Measurements from ENCODE around the gene ENDOG. TPM values are rescaled to one million over a fixed set of nuclear protein-coding genes. Genes with fewer than 3 reads are reported as not detected.
A peak's percentile ranks its signal among the peaks of the same experiment; 100 is the strongest.

Gene ENDOG
- total RNA-seq, 1 donor from 2014 or later, result 28.2 TPM

GRCh38 chr9:128802482-128802881 is 15.8 kb upstream of the ENDOG start:
- Histone ChIP-seq H3K9me3 (no peaks in the 10 kb centered on the region), H3K27ac (no peak overlapping the region), H3K4me1 (no peaks in the 10 kb centered on the region), H3K36me3 (peaks cover 0 to 75% of the 10 kb centered on the region in 2 donors), H3K4me3 (no peak overlapping the region), H3K27me3 (no peaks in the 10 kb centered on the region)
- DNase-seq (ENCODE audit: extremely low spot score in 2 of 2), result no peak
- intact Hi-C loops (cut with DNase I), result no loop called here
- no peak for TF ChIP-seq POLR2AphosphoS5 (IDR thresholded peaks at IDR 0.05; ENCODE audit: insufficient read depth in 1 of 2, low read depth in 1 of 2)
- no peak for TF ChIP-seq CTCF (IDR thresholded peaks at IDR 0.05)
- no peak for TF ChIP-seq POLR2A (IDR thresholded peaks at IDR 0.05)

- DNase-seq (ENCODE audit: extremely low spot score in 2 of 2), result peak in 1 of 2 donors; percentile 90
- H3K27me3 ChIP-seq, result no peaks in the 10 kb centered on the region
- H3K27ac ChIP-seq, result no peak overlapping the region
- H3K36me3 ChIP-seq, result peaks cover 0 to 55% of the 10 kb centered on the region in 2 donors
- intact Hi-C loops (cut with DNase I), result no loop called here
- H3K4me3 ChIP-seq, result no peak overlapping the region
- no peaks in the 10 kb centered on the region for H3K4me1 ChIP-seq
- H3K9me3 ChIP-seq, result no peaks in the 10 kb centered on the region
- TF ChIP-seq POLR2AphosphoS5 (IDR thresholded peaks at IDR 0.05; ENCODE audit: insufficient read depth in 1 of 2, low read depth in 1 of 2) (no peak), POLR2A (IDR thresholded peaks at IDR 0.05) (no peak), CTCF (IDR thresholded peaks at IDR 0.05) (no peak)
Measured at GRCh38 chr9:128805661-128806060, 12.6 kb upstream of the ENDOG start.

GRCh38 chr9:128807827-128808226 is 10.5 kb upstream of the ENDOG start:
- DNase-seq (ENCODE audit: extremely low spot score in 2 of 2), result no peak
- Histone ChIP-seq H3K9me3 (no peaks in the 10 kb centered on the region), H3K4me1 (no peaks in the 10 kb centered on the region), H3K4me3 (no peak overlapping the region), H3K27ac (no peak overlapping the region), H3K36me3 (peaks cover 0 to 44% of the 10 kb centered on the region in 2 donors), H3K27me3 (no peaks in the 10 kb centered on the region)
- TF ChIP-seq POLR2AphosphoS5 (IDR thresholded peaks at IDR 0.05; ENCODE audit: insufficient read depth in 1 of 2, low read depth in 1 of 2), result no peak
- TF ChIP-seq CTCF (IDR thresholded peaks at IDR 0.05), result no peak
- no peak for TF ChIP-seq POLR2A (IDR thresholded peaks at IDR 0.05)
- intact Hi-C loops (cut with DNase I), result no loop called here

- H3K4me1 ChIP-seq, result no peaks in the 10 kb centered on the region
- H3K9me3 ChIP-seq, result no peaks in the 10 kb centered on the region
- TF ChIP-seq CTCF (IDR thresholded peaks at IDR 0.05) (no peak), POLR2AphosphoS5 (IDR thresholded peaks at IDR 0.05; ENCODE audit: insufficient read depth in 1 of 2, low read depth in 1 of 2) (no peak), POLR2A (IDR thresholded peaks at IDR 0.05) (no peak)
- H3K27me3 ChIP-seq, result no peaks in the 10 kb centered on the region
- H3K27ac ChIP-seq, result no peak overlapping the region
- intact Hi-C loops (cut with DNase I), result no loop called here
- no peak overlapping the region for H3K4me3 ChIP-seq
- H3K36me3 ChIP-seq, result peaks cover 0 to 36% of the 10 kb centered on the region in 2 donors
- DNase-seq (ENCODE audit: extremely low spot score in 2 of 2), result no peak
Measured at GRCh38 chr9:128808543-128808942, 9.8 kb upstream of the ENDOG start.

- intact Hi-C loops (cut with DNase I), result no loop called here
- Histone ChIP-seq H3K4me3 (no peak overlapping the region), H3K27ac (no peak overlapping the region), H3K9me3 (no peaks in the 10 kb centered on the region), H3K36me3 (peaks cover 0 to 31% of the 10 kb centered on the region in 2 donors), H3K27me3 (no peaks in the 10 kb centered on the region), H3K4me1 (no peaks in the 10 kb centered on the region)
- no peak for DNase-seq (ENCODE audit: extremely low spot score in 2 of 2)
- TF ChIP-seq CTCF (IDR thresholded peaks at IDR 0.05) (no peak), POLR2AphosphoS5 (IDR thresholded peaks at IDR 0.05; ENCODE audit: insufficient read depth in 1 of 2, low read depth in 1 of 2) (no peak), POLR2A (IDR thresholded peaks at IDR 0.05) (no peak)
Measured at GRCh38 chr9:128809036-128809599, 9.2 kb upstream of the ENDOG start.
